ENCODE data around the gene RPP38. TPM values are rescaled to one million over a fixed set of nuclear protein-coding genes. Genes with fewer than 3 reads are reported as not detected.

RPP38 gene
- total RNA-seq, 1 donor from 2014 or later = 13.3 TPM

GRCh38 chr10:15150563-15150962, 53.4 kb downstream of the RPP38 start:
- no peak for DNase-seq (ENCODE audit: low read depth)

- no peak for DNase-seq (ENCODE audit: low read depth)
These were observed 55.4 kb downstream of the RPP38 start for GRCh38 chr10:15152556-15152955.

Other genes with a start within 250 kb of the RPP38 start
- gene SUV39H2, start 218.5 kb upstream of the RPP38 start, total RNA-seq = 8.8 and 10.3 TPM in 2 replicates
- 6.8 and 7.0 TPM in 2 replicates for gene DCLRE1C, start 143.3 kb upstream of the RPP38 start, total RNA-seq
- not detected in 2 replicates for gene MEIG1, start 138.0 kb upstream of the RPP38 start, total RNA-seq
- gene OLAH, start 53.4 kb upstream of the RPP38 start, total RNA-seq = not detected in 2 replicates
- 0.35 and 0.42 TPM in 2 replicates for gene ACBD7, start 8.6 kb upstream of the RPP38 start, total RNA-seq
- 16.6 and 19.5 TPM in 2 replicates for gene NMT2, start 71.3 kb downstream of the RPP38 start, total RNA-seq

Measured in myocyte (in vitro differentiated cells).